HG03280 (cell line): ENCODE data around the gene COQ3.
"Not testable (repeated sequence)": the region's sequence is repeated elsewhere in the genome, so short reads cannot be mapped to it uniquely, and the experiment has no call there.

Source experiments
- ATAC-seq: cut with Tn5 transposase; IDR thresholded peaks from one replicate; pipeline ENCODE4 v1.9.1; 2021; ENCODE audit warnings: mild to moderate bottlenecking, moderate library complexity; ENCODE audit not compliant: unreplicated experiment

Gene COQ3

GRCh38 chr6:99390896-99391295, 3.1 kb downstream of the COQ3 start:
- no peak for ATAC-seq

- no peak for ATAC-seq
Observed at GRCh38 chr6:99384507-99384906, 9.5 kb downstream of the COQ3 start.

GRCh38 chr6:99378636-99379035, 15.4 kb downstream of the COQ3 start:
- no peak for ATAC-seq

GRCh38 chr6:99369533-99369932, 24.5 kb downstream of the COQ3 start:
- ATAC-seq = no peak

GRCh38 chr6:99366852-99367251, 27.1 kb downstream of the COQ3 start:
- no peak for ATAC-seq

GRCh38 chr6:99364026-99364425, 30.0 kb downstream of the COQ3 start:
- peak; percentile 85 for ATAC-seq

GRCh38 chr6:99362678-99363268, 31.2 kb downstream of the COQ3 start:
- no peak for ATAC-seq

GRCh38 chr6:99359800-99360199, 34.2 kb downstream of the COQ3 start:
- ATAC-seq = no peak

GRCh38 chr6:99356641-99357040, 37.4 kb downstream of the COQ3 start:
- ATAC-seq = no peak

- no peak for ATAC-seq
Observed at GRCh38 chr6:99354983-99355382, 39.0 kb downstream of the COQ3 start.

- ATAC-seq = no peak
Observed at GRCh38 chr6:99353126-99353525, 40.9 kb downstream of the COQ3 start.

- no peak for ATAC-seq
Observed at GRCh38 chr6:99350573-99350972, 43.4 kb downstream of the COQ3 start.

- ATAC-seq = peak; percentile 61
Observed at GRCh38 chr6:99349171-99350141, 44.5 kb downstream of the COQ3 start, which contains the start of gene FAXC. FAXC (minus strand) TSS chr6:99349674; CDS start chr6:99349372, 302 bp downstream.

GRCh38 chr6:99348288-99349170, 45.5 kb downstream of the COQ3 start:
- ATAC-seq = no peak

GRCh38 chr6:99347804-99348203, 46.2 kb downstream of the COQ3 start:
- no peak for ATAC-seq

GRCh38 chr6:99346595-99346994, 47.4 kb downstream of the COQ3 start:
- ATAC-seq = no peak

GRCh38 chr6:99345164-99345563, 48.8 kb downstream of the COQ3 start:
- no peak for ATAC-seq

GRCh38 chr6:99344289-99344688, 49.7 kb downstream of the COQ3 start:
- no peak for ATAC-seq

GRCh38 chr6:99341862-99342455, 52.0 kb downstream of the COQ3 start:
- no peak for ATAC-seq

GRCh38 chr6:99338188-99338587, 55.8 kb downstream of the COQ3 start:
- ATAC-seq = no peak

GRCh38 chr6:99335298-99335697, 58.7 kb downstream of the COQ3 start:
- not testable (repeated sequence) for ATAC-seq
